Caco-2 (cell line): ENCODE results near the gene SLC25A29. TPM values are rescaled to one million over a fixed set of nuclear protein-coding genes. Genes with fewer than 3 reads are reported as not detected.

Source experiments
- BruUV-seq: library from RNA; stranded (reverse); fragments of 400-500 nt; replicated peaks from 2 replicates; lab custom pipeline; 2021; lab: Mats Ljungman, UMichigan
- CTCF ChIA-PET: fragments of 300-600 bp; sonication (Branson Sonifier 250); formaldehyde crosslinking; loops from one replicate; lab custom pipeline; 2022; ENCODE audit warnings: antibody characterized with exemption; lab: Charles Lee
- POLR2A ChIA-PET: fragments of 300-600 bp; sonication (Branson Sonifier 250); formaldehyde crosslinking; loops from one replicate; lab custom pipeline; 2022; ENCODE audit warnings: antibody characterized with exemption; lab: Charles Lee
- DNase-seq, 2 experiments: peaks; one replicate each; pipeline versions ENCODE4 v3.0.0 to v3.0.0-alpha.2; 2020 to 2022
- H3K27me3 ChIP-seq: replicated peaks from 2 replicates; pipeline ENCODE4 v1.6.0; 2011; ENCODE audit warnings: low read length; ENCODE audit not compliant: control insufficient read depth, insufficient read depth
- H3K36me3 ChIP-seq: 2 replicates; pipeline ENCODE4 v1.5.1; 2011; ENCODE audit warnings: low read length; ENCODE audit not compliant: control insufficient read depth, insufficient read depth
- H3K4me1 ChIP-seq: fragments of 250-450 bp; sonication (Bioruptor Pico); 2 replicates; pipeline ENCODE4 v1.5.1; 2020; ENCODE audit warnings: mild to moderate bottlenecking
- H3K4me3 ChIP-seq: 2 replicates; pipeline ENCODE4 v1.5.1; 2011; ENCODE audit warnings: low read depth, mild to moderate bottlenecking, control low read depth, low read length
- H3K9me3 ChIP-seq: fragments of 250-450 bp; sonication (Bioruptor Pico); 2 replicates; pipeline ENCODE4 v1.5.1; 2020; ENCODE audit warnings: mild to moderate bottlenecking, moderate library complexity
- H3K27ac Mint-ChIP-seq: one replicate; pipeline ENCODE4 v1.8.0; 2022; ENCODE audit warnings: mixed read lengths; ENCODE audit not compliant: unreplicated experiment
- H3K27me3 Mint-ChIP-seq: one replicate; pipeline ENCODE4 v1.8.0; 2022; ENCODE audit warnings: mixed read lengths; ENCODE audit not compliant: insufficient read depth, unreplicated experiment
- H3K36me3 Mint-ChIP-seq: one replicate; pipeline ENCODE4 v1.8.0; 2022; ENCODE audit warnings: mild to moderate bottlenecking, mixed read lengths; ENCODE audit not compliant: insufficient read depth, unreplicated experiment
- H3K4me1 Mint-ChIP-seq: one replicate; pipeline ENCODE4 v1.8.0; 2022; ENCODE audit warnings: low read depth, mixed read lengths; ENCODE audit not compliant: unreplicated experiment
- H3K4me3 Mint-ChIP-seq: one replicate; pipeline ENCODE4 v1.8.0; 2022; ENCODE audit warnings: mild to moderate bottlenecking, moderate library complexity, mixed read lengths; ENCODE audit not compliant: unreplicated experiment
- H3K9me3 Mint-ChIP-seq: one replicate; pipeline ENCODE4 v1.8.0; 2022; ENCODE audit warnings: mixed read lengths; ENCODE audit not compliant: unreplicated experiment
- intact Hi-C: fragments of 100-400 bp; cut with micrococcal nuclease; formaldehyde crosslinking; loops from one replicate; pipeline ENCODE4 v1.10.0; 2022; ENCODE audit not compliant: unreplicated experiment
- total RNA-seq: library from RNA; stranded (reverse); gene quantifications from 2 replicates; pipeline ENCODE4 v1.2.3, GENCODE V29; 2022
- TF ChIP-seq, protein P1 (sequence below), 2 experiments: fragments of 200-600 bp in 1 of 2; IDR thresholded peaks; 1 replicate in 1 of 2; 2 replicates in 1 of 2; pipeline versions ENCODE4 v1.5.1 to v1.8.0; 2011 to 2022; ENCODE audit warnings: antibody characterized with exemption in 1 of 2, control low read depth in 1 of 2, inconsistent platforms in 1 of 2, low read depth in 1 of 2, low read length in 1 of 2, mild to moderate bottlenecking in 1 of 2, moderate library complexity in 1 of 2; ENCODE audit not compliant: insufficient read depth in 1 of 2, severe bottlenecking in 1 of 2, unreplicated experiment in 1 of 2

Gene SLC25A29
- total RNA-seq, 1 experiment from 2014 or later: 28.5 TPM

DNA sequence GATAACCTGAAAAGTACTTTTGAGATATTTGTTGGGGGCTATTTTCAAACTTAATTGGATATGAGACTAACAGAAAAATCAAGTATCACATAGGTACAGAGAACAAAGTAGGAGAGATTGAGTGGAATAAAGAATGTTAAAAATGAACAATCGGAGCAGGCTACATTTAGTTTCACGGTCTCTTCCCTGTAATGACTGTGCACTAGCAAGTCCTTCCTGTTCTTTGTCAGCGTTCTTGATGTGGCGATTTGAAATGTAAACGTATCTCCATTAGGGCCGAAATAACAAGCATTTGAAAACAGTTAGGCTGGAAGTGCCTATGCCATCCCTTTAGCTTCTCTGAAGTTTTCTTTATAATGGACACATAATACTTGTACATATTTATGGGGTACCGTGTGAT, 31.0 kb downstream of the SLC25A29 start:
- no peaks in the 10 kb centered on the region for H3K27me3 ChIP-seq
- Mint-ChIP-seq H3K4me1 (peaks cover 16% of the 10 kb centered on the region), H3K36me3 (peaks cover 42% of the 10 kb centered on the region), H3K9me3 (no peaks in the 10 kb centered on the region), H3K27me3 (no peaks in the 10 kb centered on the region), H3K27ac (no peak overlapping the region), H3K4me3 (no peak overlapping the region)
- TF ChIP-seq, protein P1, sequence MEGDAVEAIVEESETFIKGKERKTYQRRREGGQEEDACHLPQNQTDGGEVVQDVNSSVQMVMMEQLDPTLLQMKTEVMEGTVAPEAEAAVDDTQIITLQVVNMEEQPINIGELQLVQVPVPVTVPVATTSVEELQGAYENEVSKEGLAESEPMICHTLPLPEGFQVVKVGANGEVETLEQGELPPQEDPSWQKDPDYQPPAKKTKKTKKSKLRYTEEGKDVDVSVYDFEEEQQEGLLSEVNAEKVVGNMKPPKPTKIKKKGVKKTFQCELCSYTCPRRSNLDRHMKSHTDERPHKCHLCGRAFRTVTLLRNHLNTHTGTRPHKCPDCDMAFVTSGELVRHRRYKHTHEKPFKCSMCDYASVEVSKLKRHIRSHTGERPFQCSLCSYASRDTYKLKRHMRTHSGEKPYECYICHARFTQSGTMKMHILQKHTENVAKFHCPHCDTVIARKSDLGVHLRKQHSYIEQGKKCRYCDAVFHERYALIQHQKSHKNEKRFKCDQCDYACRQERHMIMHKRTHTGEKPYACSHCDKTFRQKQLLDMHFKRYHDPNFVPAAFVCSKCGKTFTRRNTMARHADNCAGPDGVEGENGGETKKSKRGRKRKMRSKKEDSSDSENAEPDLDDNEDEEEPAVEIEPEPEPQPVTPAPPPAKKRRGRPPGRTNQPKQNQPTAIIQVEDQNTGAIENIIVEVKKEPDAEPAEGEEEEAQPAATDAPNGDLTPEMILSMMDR (IDR thresholded peaks at IDR 0.05; ENCODE audit: insufficient read depth in 1 of 2, low read depth in 1 of 2, low read length in 1 of 2, severe bottlenecking in 1 of 2, unreplicated experiment in 1 of 2): no peak
- no TSS peak for BruUV-seq
- intact Hi-C loops: no loop called here
- ChIA-PET CTCF (no interaction called here), POLR2A (no interaction called here)
- no peaks in the 10 kb centered on the region; the same call in none of the 2 replicates for H3K36me3 ChIP-seq
- no peak overlapping the region for H3K4me3 ChIP-seq
- H3K9me3 ChIP-seq: no peaks in the 10 kb centered on the region
- H3K4me1 ChIP-seq: peaks cover 7% of the 10 kb centered on the region
- DNase-seq: no peak

DNA sequence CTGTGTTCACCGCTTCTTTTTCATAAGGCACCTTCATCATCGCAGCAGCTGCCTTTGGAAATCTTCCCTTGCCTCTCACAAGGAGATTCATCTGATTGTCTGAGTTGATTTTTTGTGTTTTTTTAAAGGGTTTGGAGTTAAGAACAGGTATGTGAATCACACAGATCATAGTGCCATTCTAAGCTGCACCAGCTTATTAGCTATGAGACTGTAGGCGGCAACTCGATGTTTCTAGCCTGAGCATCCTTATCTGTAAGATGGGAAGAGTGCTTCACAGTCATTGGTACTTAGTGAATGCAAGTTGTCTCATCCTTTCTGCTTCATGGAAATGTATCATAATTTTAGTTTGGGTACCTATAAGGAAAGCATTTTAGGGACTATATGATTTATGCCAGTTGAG, 32.0 kb downstream of the SLC25A29 start:
- Mint-ChIP-seq H3K9me3 (no peaks in the 10 kb centered on the region), H3K27ac (no peak overlapping the region), H3K27me3 (no peaks in the 10 kb centered on the region), H3K4me3 (no peak overlapping the region), H3K36me3 (peaks cover 38% of the 10 kb centered on the region), H3K4me1 (peaks cover 9% of the 10 kb centered on the region)
- Histone ChIP-seq H3K36me3 (no peaks in the 10 kb centered on the region; the same call in none of the 2 replicates), H3K4me1 (peaks cover 7% of the 10 kb centered on the region), H3K27me3 (no peaks in the 10 kb centered on the region), H3K4me3 (no peak overlapping the region), H3K9me3 (no peaks in the 10 kb centered on the region)
- no peak for DNase-seq
- POLR2A ChIA-PET: no interaction called here
- intact Hi-C loops: no loop called here
- CTCF ChIA-PET: no interaction called here
- TF ChIP-seq, protein P1 (IDR thresholded peaks at IDR 0.05; ENCODE audit: insufficient read depth in 1 of 2, low read depth in 1 of 2, low read length in 1 of 2, severe bottlenecking in 1 of 2, unreplicated experiment in 1 of 2): no peak
- BruUV-seq: no TSS peak

DNA sequence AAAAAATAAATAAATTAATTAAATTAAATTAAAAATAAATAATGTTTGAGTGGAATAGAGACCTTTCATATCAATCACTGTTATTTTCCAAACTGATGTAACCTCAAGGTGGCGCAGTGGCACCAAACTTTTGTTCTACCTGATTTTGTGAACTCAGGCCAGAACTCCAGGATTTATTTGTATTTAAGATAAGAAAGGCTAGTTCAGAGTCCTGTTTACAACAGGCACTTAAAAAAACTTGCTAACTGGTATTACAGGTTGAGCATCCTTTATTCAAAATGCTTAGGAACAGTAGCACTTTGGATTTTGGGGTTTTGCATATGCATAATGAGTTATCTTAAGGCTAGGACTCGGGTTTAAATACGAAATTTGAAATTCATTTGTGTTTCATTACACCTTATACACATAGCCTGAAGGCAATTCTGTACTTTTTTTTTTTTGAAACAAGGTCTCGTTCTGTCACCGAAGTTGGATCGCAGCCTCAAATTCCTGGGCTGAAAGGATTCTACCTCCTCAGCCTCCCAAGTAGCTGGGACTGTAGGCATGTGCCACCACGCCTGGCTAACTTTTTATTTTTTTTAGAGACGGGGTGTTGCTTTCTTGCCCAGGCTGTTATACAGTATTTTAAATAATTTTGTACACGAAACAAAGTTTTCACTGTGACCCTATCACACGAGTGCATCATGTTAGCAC, 34.9 kb downstream of the SLC25A29 start:
- Mint-ChIP-seq H3K4me1 (peaks cover 17% of the 10 kb centered on the region), H3K27me3 (no peaks in the 10 kb centered on the region), H3K9me3 (no peaks in the 10 kb centered on the region), H3K4me3 (no peak overlapping the region), H3K36me3 (peaks cover 44% of the 10 kb centered on the region), H3K27ac (peak overlapping the region; percentile 53)
- POLR2A ChIA-PET: no interaction called here
- no peaks in the 10 kb centered on the region for H3K9me3 ChIP-seq
- intact Hi-C loops: loop anchor here (1.0 kb wide), 2 partner anchors 14 to 105 kb away; partner anchors contain the start of gene WDR25
- no TSS peak for BruUV-seq
- H3K36me3 ChIP-seq: no peaks in the 10 kb centered on the region; the same call in none of the 2 replicates
- CTCF ChIA-PET: interaction anchor here (0.6 kb wide), 1 partner anchor 25 kb away, joined by 3 read pairs; no protein-coding TSS in a partner anchor
- no peak overlapping the region for H3K4me3 ChIP-seq
- H3K4me1 ChIP-seq: peaks cover 7% of the 10 kb centered on the region
- TF ChIP-seq, protein P1 (IDR thresholded peaks at IDR 0.05; ENCODE audit: insufficient read depth in 1 of 2, low read depth in 1 of 2, low read length in 1 of 2, severe bottlenecking in 1 of 2, unreplicated experiment in 1 of 2): peak; percentile 36 to 50
- H3K27me3 ChIP-seq: no peaks in the 10 kb centered on the region
- peak in 1 of 2 experiments; percentile 75 for DNase-seq
